ENCODE data around the gene NRM. TPM values are rescaled to one million over a fixed set of nuclear protein-coding genes. Genes with fewer than 3 reads are reported as not detected.

The NRM gene
- total RNA-seq, 1 donor from 2014 or later = 35.5 TPM

DNA sequence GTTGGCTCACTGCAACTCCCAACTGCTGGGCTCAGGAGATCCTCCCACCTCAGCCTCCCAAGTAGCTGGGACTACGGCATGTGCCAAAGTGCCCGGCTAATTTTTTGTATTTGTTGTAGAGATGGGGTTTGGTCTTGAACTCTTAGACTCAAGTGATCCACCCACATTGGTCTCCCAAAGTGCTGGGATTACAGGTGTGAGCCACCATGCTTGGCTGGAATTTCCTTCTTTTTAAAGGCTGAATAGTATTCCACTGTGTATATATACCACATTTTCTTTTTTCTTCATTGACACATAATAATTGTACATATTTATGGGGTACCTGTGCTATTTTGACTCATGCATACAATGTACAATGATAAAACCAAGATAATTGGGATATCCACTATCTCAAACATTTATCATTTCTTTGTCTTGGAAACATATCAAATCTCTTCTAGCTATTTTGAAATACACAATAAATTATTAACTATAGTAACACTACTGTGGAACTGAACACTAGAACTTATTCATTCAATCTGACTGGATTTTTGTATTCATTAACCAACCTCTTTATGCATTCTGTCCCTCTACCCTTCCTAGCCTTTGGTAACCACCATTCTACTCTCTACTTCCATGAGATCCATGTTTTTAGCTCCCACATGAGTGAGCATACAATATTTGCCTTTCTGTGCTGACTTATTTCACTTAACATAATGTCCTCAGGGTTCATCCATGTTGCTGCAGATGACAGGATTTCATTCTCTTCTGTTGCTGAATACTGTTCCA is 18.5 kb upstream of the NRM start:
- TF ChIP-seq, protein P1, sequence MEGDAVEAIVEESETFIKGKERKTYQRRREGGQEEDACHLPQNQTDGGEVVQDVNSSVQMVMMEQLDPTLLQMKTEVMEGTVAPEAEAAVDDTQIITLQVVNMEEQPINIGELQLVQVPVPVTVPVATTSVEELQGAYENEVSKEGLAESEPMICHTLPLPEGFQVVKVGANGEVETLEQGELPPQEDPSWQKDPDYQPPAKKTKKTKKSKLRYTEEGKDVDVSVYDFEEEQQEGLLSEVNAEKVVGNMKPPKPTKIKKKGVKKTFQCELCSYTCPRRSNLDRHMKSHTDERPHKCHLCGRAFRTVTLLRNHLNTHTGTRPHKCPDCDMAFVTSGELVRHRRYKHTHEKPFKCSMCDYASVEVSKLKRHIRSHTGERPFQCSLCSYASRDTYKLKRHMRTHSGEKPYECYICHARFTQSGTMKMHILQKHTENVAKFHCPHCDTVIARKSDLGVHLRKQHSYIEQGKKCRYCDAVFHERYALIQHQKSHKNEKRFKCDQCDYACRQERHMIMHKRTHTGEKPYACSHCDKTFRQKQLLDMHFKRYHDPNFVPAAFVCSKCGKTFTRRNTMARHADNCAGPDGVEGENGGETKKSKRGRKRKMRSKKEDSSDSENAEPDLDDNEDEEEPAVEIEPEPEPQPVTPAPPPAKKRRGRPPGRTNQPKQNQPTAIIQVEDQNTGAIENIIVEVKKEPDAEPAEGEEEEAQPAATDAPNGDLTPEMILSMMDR (IDR thresholded peaks at IDR 0.05; ENCODE audit: unreplicated experiment) = no peak
- no peaks in the 10 kb centered on the region for H3K4me1 Mint-ChIP-seq (ENCODE audit: low read depth)
- DNase-seq (ENCODE audit: low spot score, unreplicated experiment) = no peak
- no peak overlapping the region for H3K4me3 Mint-ChIP-seq (ENCODE audit: low read depth)
- no peaks in the 10 kb centered on the region for H3K9me3 Mint-ChIP-seq (ENCODE audit: low read depth)
- H3K27ac Mint-ChIP-seq = no peak overlapping the region
- H3K27me3 Mint-ChIP-seq = no peaks in the 10 kb centered on the region
- peaks cover 41% of the 10 kb centered on the region for H3K36me3 Mint-ChIP-seq (ENCODE audit: insufficient read depth)

DNA sequence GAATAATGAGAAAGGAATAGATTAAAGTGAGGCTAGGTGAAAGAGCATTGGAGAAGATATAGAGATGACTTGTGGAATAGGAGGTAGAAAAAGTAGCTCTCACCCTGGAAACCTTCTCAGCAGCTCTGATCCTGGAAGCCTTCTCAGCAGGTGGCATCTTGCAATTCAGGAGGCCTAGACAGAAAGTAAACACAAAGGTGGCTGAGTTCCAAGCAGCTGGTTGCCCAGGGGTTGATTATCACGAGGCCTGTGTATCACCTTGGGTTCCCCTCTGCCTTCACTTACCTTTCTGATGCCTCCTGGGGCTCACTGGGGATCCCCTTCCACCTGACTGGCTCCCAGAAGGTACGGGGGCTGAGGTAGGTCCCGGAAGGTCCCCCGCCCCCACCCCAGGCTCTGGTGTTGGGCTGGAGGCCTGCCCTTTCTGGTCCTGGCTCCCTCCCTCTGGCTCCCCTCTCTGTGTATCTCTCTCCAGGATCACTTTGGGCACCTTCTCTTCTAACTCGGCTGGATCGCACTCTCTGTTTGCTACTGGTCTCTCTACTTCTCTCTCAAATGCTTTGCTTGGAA is 16.6 kb upstream of the NRM start:
- Mint-ChIP-seq H3K27me3 (no peaks in the 10 kb centered on the region), H3K9me3 (ENCODE audit: low read depth) (no peaks in the 10 kb centered on the region), H3K4me3 (ENCODE audit: low read depth) (no peak overlapping the region), H3K27ac (no peak overlapping the region), H3K36me3 (ENCODE audit: insufficient read depth) (peaks cover 37% of the 10 kb centered on the region), H3K4me1 (ENCODE audit: low read depth) (no peaks in the 10 kb centered on the region)
- no peak for DNase-seq (ENCODE audit: low spot score, unreplicated experiment)
- TF ChIP-seq, protein P1 (IDR thresholded peaks at IDR 0.05; ENCODE audit: unreplicated experiment) = no peak

DNA sequence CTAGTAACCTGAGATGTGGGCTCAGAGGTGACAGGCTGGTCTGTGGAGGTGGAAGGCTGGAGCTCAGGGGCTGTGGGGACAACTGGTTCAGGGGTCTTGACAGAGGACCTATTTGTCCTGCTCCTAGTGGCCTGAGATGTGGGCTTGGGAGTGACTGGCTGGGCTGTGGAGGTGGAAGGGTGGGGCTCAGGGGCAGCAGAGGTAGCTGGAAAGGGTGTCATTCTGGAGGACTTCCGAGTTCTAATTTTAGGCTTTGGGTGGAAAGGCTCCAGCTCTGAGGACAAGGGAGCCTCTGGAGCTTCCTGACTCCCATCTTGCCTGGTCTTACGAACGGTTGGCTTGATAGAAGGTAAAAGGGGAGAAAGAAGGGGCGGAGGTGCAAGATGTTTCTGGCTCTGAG is 14.8 kb upstream of the NRM start:
- H3K4me3 Mint-ChIP-seq (ENCODE audit: low read depth) = no peak overlapping the region
- H3K36me3 Mint-ChIP-seq (ENCODE audit: insufficient read depth) = peaks cover 30% of the 10 kb centered on the region
- DNase-seq (ENCODE audit: low spot score, unreplicated experiment) = no peak
- H3K27me3 Mint-ChIP-seq = no peaks in the 10 kb centered on the region
- TF ChIP-seq, protein P1 (IDR thresholded peaks at IDR 0.05; ENCODE audit: unreplicated experiment) = no peak
- H3K27ac Mint-ChIP-seq = no peak overlapping the region
- H3K9me3 Mint-ChIP-seq (ENCODE audit: low read depth) = no peaks in the 10 kb centered on the region
- no peaks in the 10 kb centered on the region for H3K4me1 Mint-ChIP-seq (ENCODE audit: low read depth)

DNA sequence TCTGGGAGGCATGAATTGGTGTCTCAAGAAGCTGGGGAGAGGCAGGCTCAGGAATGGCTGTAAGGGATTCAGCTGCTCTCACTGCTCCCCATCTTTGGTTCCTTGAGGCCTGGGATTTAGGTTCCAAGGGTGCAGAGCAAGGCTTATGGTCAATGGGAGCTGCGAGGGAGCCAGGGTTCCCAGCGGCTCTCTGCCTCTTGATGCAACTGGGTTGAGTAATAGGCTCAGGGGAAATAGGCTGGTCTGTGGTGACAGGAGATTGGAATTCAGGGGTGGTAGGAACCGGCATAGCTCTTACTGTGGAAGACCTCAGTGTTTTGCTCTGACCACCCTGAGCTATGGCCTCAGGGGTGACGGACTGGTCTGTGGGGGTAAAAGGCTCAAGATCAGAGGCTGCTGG is 13.0 kb upstream of the NRM start:
- Mint-ChIP-seq H3K4me1 (ENCODE audit: low read depth) (no peaks in the 10 kb centered on the region), H3K27me3 (no peaks in the 10 kb centered on the region), H3K4me3 (ENCODE audit: low read depth) (no peak overlapping the region), H3K36me3 (ENCODE audit: insufficient read depth) (peaks cover 32% of the 10 kb centered on the region), H3K27ac (no peak overlapping the region), H3K9me3 (ENCODE audit: low read depth) (no peaks in the 10 kb centered on the region)
- TF ChIP-seq, protein P1 (IDR thresholded peaks at IDR 0.05; ENCODE audit: unreplicated experiment) = no peak
- no peak for DNase-seq (ENCODE audit: low spot score, unreplicated experiment)

DNA sequence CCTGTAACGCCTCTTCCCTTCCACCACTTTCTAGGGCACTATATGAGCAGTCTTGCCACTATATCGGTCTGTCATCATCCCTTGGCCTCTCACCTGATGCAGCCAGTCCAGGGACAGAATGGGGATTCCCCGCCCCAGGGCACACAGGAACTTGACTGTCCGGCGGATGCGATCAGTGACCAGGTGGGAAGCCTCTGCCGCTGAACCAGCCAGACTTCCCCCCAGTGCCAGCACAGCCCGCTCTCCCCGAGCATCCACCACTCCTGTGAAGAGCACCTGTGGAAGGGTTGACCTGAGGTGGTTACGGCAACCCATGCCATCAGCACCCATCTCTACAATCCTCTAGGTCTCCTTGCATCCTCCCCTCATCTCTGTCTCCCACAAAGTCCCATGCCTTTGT is 12.2 kb upstream of the NRM start:
- H3K4me1 Mint-ChIP-seq (ENCODE audit: low read depth) = no peaks in the 10 kb centered on the region

More for the DNA sequence above, 12.2 kb upstream of the NRM start:
- peaks cover 31% of the 10 kb centered on the region for H3K36me3 Mint-ChIP-seq (ENCODE audit: insufficient read depth)
- TF ChIP-seq, protein P1 (IDR thresholded peaks at IDR 0.05; ENCODE audit: unreplicated experiment) = no peak
- DNase-seq (ENCODE audit: low spot score, unreplicated experiment) = no peak
- H3K9me3 Mint-ChIP-seq (ENCODE audit: low read depth) = no peaks in the 10 kb centered on the region
- H3K27me3 Mint-ChIP-seq = no peaks in the 10 kb centered on the region
- no peak overlapping the region for H3K27ac Mint-ChIP-seq
- no peak overlapping the region for H3K4me3 Mint-ChIP-seq (ENCODE audit: low read depth)

Data from progenitor cell of endocrine pancreas (in vitro differentiated cells).